ENCODE measurements around the gene ERG. TPM values are rescaled to one million over a fixed set of nuclear protein-coding genes. Genes with fewer than 3 reads are reported as not detected.

The ERG gene
- total RNA-seq, 1 donor from 2014 or later: 0.12 TPM

DNA sequence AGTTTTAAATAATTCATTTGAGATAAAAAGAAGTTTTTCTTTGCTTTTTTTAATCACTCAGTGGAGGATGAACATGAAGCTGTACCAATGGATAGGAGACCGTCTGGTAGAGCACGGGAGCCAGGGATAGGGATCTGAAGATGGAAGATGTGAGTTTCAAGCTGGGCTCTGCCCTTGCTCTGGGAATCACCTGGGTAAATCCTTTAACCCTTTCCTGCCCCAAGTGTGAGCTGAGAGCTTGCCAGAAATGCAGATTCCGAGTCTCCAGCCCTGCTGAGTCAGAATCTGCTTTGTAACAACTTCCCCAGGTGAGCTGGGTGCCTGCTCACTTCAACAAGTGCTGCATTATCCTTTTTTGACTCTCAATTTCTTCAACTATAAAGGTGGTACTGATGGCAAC is 44.1 kb downstream of the ERG start:
- no peak for DNase-seq
- Mint-ChIP-seq H3K4me3 (no peak overlapping the region), H3K9me3 (no peaks in the 10 kb centered on the region), H3K4me1 (no peaks in the 10 kb centered on the region), H3K36me3 (ENCODE audit: low read depth) (no peaks in the 10 kb centered on the region), H3K27me3 (peaks cover 2% of the 10 kb centered on the region), H3K27ac (no peak overlapping the region)
- intact Hi-C loops (cut with micrococcal nuclease): no loop called here

GRCh38 chr21:38448671-38449385 is 49.4 kb downstream of the ERG start:
- H3K36me3 Mint-ChIP-seq (ENCODE audit: low read depth): no peaks in the 10 kb centered on the region
- H3K27ac Mint-ChIP-seq: no peak overlapping the region
- intact Hi-C loops (cut with micrococcal nuclease): no loop called here
- no peaks in the 10 kb centered on the region for H3K4me1 Mint-ChIP-seq
- peaks cover 8% of the 10 kb centered on the region for H3K27me3 Mint-ChIP-seq
- DNase-seq: no peak
- no peaks in the 10 kb centered on the region for H3K9me3 Mint-ChIP-seq
- H3K4me3 Mint-ChIP-seq: no peak overlapping the region

- Mint-ChIP-seq H3K9me3 (no peaks in the 10 kb centered on the region), H3K4me3 (no peak overlapping the region), H3K36me3 (ENCODE audit: low read depth) (no peaks in the 10 kb centered on the region), H3K27me3 (peaks cover 8% of the 10 kb centered on the region), H3K27ac (no peak overlapping the region), H3K4me1 (no peaks in the 10 kb centered on the region)
- DNase-seq: no peak
- intact Hi-C loops (cut with micrococcal nuclease): no loop called here
These were observed 50.7 kb downstream of the ERG start for GRCh38 chr21:38447611-38448010.

DNA sequence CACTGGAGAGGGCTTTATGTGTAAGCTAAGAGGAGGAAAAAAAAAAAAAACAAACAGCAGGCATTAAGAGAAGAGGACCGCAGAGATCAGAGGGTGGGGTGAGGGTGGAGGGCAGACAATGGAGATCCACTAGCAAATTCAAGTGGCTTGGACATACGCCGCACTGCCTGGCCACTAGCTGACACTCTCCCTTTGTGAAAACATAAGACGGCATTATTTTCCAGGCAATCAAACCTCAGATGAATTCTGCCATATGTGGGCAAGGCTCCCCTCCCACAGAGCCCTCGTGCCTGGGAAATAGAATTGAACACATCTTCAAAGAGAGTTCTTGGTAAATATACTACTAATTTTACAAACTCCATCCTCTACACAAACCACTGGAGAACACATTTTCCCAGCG is 53.6 kb downstream of the ERG start:
- Mint-ChIP-seq H3K27ac (no peak overlapping the region), H3K27me3 (peaks cover 5% of the 10 kb centered on the region), H3K9me3 (no peaks in the 10 kb centered on the region), H3K4me3 (no peak overlapping the region), H3K36me3 (ENCODE audit: low read depth) (no peaks in the 10 kb centered on the region), H3K4me1 (no peaks in the 10 kb centered on the region)
- no peak for DNase-seq
- intact Hi-C loops (cut with micrococcal nuclease): no loop called here

DNA sequence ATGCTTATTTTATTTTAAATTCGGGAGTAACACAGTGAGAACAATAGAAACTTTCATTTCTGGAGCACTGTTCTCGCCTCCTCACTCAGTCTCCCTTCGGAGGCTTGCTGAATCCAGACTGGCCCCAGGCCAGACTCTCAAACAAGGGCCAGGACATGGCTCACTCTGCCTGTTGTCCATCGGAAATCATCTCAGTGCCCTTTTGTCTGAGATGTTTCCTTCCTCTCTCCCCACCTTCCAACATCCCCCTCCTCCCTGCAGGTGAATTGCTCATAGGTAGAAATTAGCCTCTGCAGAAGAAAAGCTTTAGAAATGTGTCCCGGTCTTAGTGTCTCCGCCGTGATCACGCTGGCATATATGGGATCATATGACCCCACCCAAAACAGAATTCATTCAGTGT is 55.2 kb downstream of the ERG start:
- H3K27ac Mint-ChIP-seq: no peak overlapping the region
- no peak overlapping the region for H3K4me3 Mint-ChIP-seq
- intact Hi-C loops (cut with micrococcal nuclease): no loop called here
- H3K4me1 Mint-ChIP-seq: no peaks in the 10 kb centered on the region
- peaks cover 3% of the 10 kb centered on the region for H3K27me3 Mint-ChIP-seq
- DNase-seq: no peak
- no peaks in the 10 kb centered on the region for H3K36me3 Mint-ChIP-seq (ENCODE audit: low read depth)
- H3K9me3 Mint-ChIP-seq: no peaks in the 10 kb centered on the region

- intact Hi-C loops (cut with micrococcal nuclease): no loop called here
- no peak for DNase-seq
- H3K27ac Mint-ChIP-seq: no peak overlapping the region
- H3K36me3 Mint-ChIP-seq (ENCODE audit: low read depth): no peaks in the 10 kb centered on the region
- H3K4me1 Mint-ChIP-seq: no peaks in the 10 kb centered on the region
- H3K4me3 Mint-ChIP-seq: no peak overlapping the region
- H3K27me3 Mint-ChIP-seq: peaks cover under 1% of the 10 kb centered on the region
- no peaks in the 10 kb centered on the region for H3K9me3 Mint-ChIP-seq
These were observed 57.1 kb downstream of the ERG start for GRCh38 chr21:38441153-38441552.

DNA sequence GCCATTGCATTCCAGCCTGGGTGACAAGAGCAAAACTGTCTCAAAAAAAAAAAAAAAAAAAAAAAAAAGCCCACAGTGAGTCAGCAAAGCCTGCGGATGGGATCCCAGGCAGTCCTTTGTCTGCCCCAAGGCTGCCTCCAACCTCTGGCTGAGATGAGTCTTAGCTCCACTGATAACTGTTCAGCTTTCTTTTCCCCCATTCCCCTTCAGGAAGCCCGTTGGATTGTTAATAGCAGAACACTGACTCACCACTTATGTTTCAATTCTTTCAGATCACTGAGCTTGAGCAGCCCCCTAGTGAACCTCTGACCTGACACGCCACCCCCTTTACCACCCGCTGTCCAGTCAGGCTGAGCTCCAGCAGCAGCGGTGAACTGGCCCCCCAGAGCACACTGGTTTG is 57.5 kb downstream of the ERG start:
- no peaks in the 10 kb centered on the region for H3K9me3 Mint-ChIP-seq
- no peaks in the 10 kb centered on the region for H3K4me1 Mint-ChIP-seq
- no peaks in the 10 kb centered on the region for H3K27me3 Mint-ChIP-seq
- H3K36me3 Mint-ChIP-seq (ENCODE audit: low read depth): no peaks in the 10 kb centered on the region
- H3K4me3 Mint-ChIP-seq: no peak overlapping the region
- intact Hi-C loops (cut with micrococcal nuclease): no loop called here
- no peak for DNase-seq
- no peak overlapping the region for H3K27ac Mint-ChIP-seq

GRCh38 chr21:38439957-38440356 is 58.3 kb downstream of the ERG start:
- no peak for DNase-seq
- Mint-ChIP-seq H3K9me3 (no peaks in the 10 kb centered on the region), H3K27me3 (no peaks in the 10 kb centered on the region), H3K4me1 (no peaks in the 10 kb centered on the region), H3K36me3 (ENCODE audit: low read depth) (no peaks in the 10 kb centered on the region), H3K27ac (no peak overlapping the region), H3K4me3 (no peak overlapping the region)
- intact Hi-C loops (cut with micrococcal nuclease): no loop called here

DNA sequence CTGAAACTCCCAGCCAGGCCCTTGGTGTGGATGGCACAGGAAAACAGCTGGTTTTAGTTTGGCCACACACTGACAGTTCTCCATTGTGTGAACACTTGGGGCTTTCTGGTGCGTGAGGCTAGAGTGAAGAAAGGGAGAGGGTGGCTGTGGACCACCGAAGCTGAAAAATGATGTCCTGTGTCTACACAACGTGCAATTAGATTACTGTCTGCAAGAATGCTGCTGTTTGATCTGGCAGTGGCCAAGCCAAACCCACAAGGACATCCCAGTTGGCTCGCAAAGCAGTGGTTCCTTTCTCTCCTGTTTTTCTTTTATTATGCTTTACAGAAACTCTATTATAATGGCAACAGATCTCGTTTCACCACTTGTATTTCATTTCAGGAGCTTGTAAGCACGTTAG is 58.9 kb downstream of the ERG start:
- Mint-ChIP-seq H3K4me1 (no peaks in the 10 kb centered on the region), H3K36me3 (ENCODE audit: low read depth) (no peaks in the 10 kb centered on the region), H3K27ac (no peak overlapping the region), H3K4me3 (no peak overlapping the region), H3K9me3 (no peaks in the 10 kb centered on the region), H3K27me3 (no peaks in the 10 kb centered on the region)
- intact Hi-C loops (cut with micrococcal nuclease): no loop called here
- no peak for DNase-seq

DNA sequence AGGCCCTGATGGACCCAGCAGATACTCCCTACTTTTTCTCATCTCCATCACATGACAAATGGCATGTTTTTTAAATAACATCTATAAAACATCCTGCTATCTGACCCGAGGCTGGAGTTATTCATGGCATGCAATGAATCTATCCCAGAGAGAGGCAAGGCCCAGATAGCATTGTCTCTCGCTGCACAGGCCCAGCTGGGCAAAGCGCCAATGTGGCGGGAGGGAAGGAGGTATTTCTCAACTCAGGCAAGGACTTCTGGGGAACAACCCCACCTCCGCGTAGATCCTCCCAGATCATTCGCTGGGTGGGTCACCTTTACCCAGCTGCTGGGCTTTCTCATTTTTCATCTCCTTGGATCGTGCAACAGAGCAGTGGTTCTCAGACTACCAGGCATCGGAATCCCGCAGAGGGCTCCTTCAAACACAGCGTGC is 59.8 kb downstream of the ERG start:
- DNase-seq: no peak
- intact Hi-C loops (cut with micrococcal nuclease): no loop called here
- no peak overlapping the region for H3K4me3 Mint-ChIP-seq
- H3K27ac Mint-ChIP-seq: no peak overlapping the region
- no peaks in the 10 kb centered on the region for H3K9me3 Mint-ChIP-seq
- H3K27me3 Mint-ChIP-seq: no peaks in the 10 kb centered on the region
- H3K36me3 Mint-ChIP-seq (ENCODE audit: low read depth): no peaks in the 10 kb centered on the region
- H3K4me1 Mint-ChIP-seq: no peaks in the 10 kb centered on the region

DNA sequence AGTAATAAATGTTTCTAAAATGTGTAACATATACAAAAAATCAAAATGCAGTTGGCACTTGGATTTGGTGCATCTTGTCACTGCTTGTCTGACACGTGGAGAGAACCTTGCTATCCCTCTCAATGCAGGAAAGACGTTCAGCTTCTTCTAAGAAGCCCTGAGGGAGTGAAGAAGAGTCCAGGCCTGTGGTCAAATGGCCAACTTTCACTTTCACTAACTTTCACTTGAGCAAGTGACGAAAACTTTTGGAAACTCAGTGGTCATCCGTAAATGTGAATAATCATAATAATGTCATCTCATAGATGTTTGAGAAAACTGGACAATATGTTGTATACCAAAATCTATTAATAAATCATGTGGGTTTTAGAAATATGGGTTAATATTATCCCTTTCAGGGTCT is 61.9 kb downstream of the ERG start:
- no peak overlapping the region for H3K27ac Mint-ChIP-seq

DNA sequence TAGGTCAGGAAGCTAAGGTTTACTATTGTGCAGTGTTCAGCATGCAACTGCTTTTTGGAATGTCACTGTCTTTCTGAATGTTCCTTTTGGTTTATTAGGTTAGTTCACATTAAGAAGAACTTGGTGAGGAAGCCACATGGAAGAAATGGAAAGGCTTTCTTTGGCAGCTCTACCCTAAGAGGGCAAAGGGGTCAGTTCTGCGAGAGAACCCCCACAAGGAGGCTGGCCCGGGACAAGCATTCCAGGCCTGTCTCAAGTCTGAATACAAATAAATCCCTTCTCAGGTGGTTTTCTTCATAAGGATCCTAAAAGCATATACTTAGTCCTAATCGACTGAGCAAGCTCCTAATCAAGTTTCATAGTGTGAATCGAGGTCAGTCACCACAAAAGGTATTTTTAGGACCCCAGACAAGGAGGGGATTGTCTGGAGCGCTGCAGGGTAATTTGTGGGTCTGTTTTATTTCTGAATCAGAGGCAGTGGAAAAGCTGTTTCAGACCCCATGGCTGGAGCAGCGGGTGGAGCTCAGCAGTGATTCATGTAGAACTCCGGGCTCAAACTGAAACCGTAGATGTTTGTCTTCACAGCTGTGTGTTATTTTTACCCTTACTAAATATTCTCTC is 63.3 kb downstream of the ERG start:
- no peaks in the 10 kb centered on the region for H3K4me1 Mint-ChIP-seq

More for the DNA sequence above, 61.9 kb downstream of the ERG start:
- H3K27me3 Mint-ChIP-seq: no peaks in the 10 kb centered on the region
- no peak overlapping the region for H3K4me3 Mint-ChIP-seq
- no peak for DNase-seq
- intact Hi-C loops (cut with micrococcal nuclease): no loop called here
- H3K36me3 Mint-ChIP-seq (ENCODE audit: low read depth): no peaks in the 10 kb centered on the region
- H3K4me1 Mint-ChIP-seq: no peaks in the 10 kb centered on the region
- H3K9me3 Mint-ChIP-seq: no peaks in the 10 kb centered on the region

DNA sequence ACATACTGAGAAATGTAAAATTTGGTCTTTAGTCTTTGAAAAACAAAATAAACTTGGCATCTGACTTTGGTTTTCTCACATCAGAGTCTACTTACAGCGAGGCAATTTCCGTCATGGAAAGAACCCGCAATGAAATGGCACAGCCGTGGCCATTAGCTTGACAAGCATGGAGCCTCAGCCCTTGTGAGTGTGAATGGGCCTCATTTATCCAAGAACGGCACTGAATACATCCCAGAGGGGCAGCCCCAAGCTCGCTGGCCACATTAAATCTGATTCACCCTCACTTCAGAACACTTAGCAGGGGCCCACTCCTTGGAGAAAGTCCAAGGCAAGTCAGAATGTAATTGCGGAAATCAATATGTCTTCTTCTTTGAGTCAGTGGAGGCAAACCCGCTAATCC is 64.8 kb downstream of the ERG start:
- no peak for DNase-seq
- H3K36me3 Mint-ChIP-seq (ENCODE audit: low read depth): no peaks in the 10 kb centered on the region
- intact Hi-C loops (cut with micrococcal nuclease): no loop called here
- H3K27me3 Mint-ChIP-seq: no peaks in the 10 kb centered on the region
- no peaks in the 10 kb centered on the region for H3K4me1 Mint-ChIP-seq
- H3K27ac Mint-ChIP-seq: no peak overlapping the region
- no peak overlapping the region for H3K4me3 Mint-ChIP-seq
- H3K9me3 Mint-ChIP-seq: no peaks in the 10 kb centered on the region

More for the DNA sequence above, 63.3 kb downstream of the ERG start:
- no peaks in the 10 kb centered on the region for H3K9me3 Mint-ChIP-seq
- H3K27me3 Mint-ChIP-seq: no peaks in the 10 kb centered on the region
- no peak overlapping the region for H3K27ac Mint-ChIP-seq
- intact Hi-C loops (cut with micrococcal nuclease): no loop called here
- no peak for DNase-seq
- H3K36me3 Mint-ChIP-seq (ENCODE audit: low read depth): no peaks in the 10 kb centered on the region
- H3K4me3 Mint-ChIP-seq: no peak overlapping the region

GRCh38 chr21:38430401-38430984 is 67.8 kb downstream of the ERG start:
- no peak for DNase-seq
- Mint-ChIP-seq H3K4me1 (no peaks in the 10 kb centered on the region), H3K27me3 (no peaks in the 10 kb centered on the region), H3K27ac (no peak overlapping the region), H3K4me3 (no peak overlapping the region), H3K9me3 (no peaks in the 10 kb centered on the region), H3K36me3 (ENCODE audit: low read depth) (no peaks in the 10 kb centered on the region)
- intact Hi-C loops (cut with micrococcal nuclease): no loop called here

All from activated CD4-positive, alpha-beta T cell treated with anti-CD3 and anti-CD28 coated beads, Interleukin-2, amount 10 ng/mL, durations not matched to agents 24 days and 14 days (primary cell).